ENCODE data around the gene POLE4. TPM values are rescaled to one million over a fixed set of nuclear protein-coding genes. Genes with fewer than 3 reads are reported as not detected.

Gene POLE4
- total RNA-seq, 2 donors from 2014 or later, result 17.2 to 21.9 TPM

DNA sequence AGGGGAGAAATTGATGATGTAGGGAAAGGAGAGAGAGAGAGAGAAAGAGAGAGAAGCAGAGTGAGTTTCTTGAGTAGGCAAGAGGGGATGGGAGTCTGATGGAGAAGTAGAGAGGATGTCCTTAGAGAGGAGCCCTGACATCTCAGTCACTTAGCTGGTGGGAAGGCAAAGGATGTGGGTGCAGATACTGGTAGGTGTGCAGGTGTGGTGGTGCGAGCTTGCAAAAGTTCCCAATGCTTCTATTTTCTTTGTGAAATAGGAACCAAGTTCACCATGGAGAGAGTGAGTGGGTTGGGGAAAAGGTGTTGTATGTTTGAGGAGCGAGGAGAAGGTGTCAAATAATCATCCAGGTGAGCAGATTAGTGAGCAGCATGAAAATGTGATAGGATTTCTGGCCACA, 26.5 kb upstream of the POLE4 start:
- WGBS, result 91% methylated on average over 2 of the region's 2 CpGs
- Histone ChIP-seq H3K36me3 (no peaks in the 10 kb centered on the region), H3K4me3 (no peak overlapping the region), H3K9me3 (no peaks in the 10 kb centered on the region), H3K27ac (no peak overlapping the region), H3K4me1 (replicated peaks) (no peaks in the 10 kb centered on the region), H3K27me3 (replicated peaks; ENCODE audit: insufficient read depth) (no peaks in the 10 kb centered on the region)
- no peak for DNase-seq (ENCODE audit: low spot score)
- intact Hi-C loops (cut with DNase I), result no loop called here
- TF ChIP-seq POLR2AphosphoS5 (IDR thresholded peaks at IDR 0.05), result no peak
- TF ChIP-seq, protein P1, sequence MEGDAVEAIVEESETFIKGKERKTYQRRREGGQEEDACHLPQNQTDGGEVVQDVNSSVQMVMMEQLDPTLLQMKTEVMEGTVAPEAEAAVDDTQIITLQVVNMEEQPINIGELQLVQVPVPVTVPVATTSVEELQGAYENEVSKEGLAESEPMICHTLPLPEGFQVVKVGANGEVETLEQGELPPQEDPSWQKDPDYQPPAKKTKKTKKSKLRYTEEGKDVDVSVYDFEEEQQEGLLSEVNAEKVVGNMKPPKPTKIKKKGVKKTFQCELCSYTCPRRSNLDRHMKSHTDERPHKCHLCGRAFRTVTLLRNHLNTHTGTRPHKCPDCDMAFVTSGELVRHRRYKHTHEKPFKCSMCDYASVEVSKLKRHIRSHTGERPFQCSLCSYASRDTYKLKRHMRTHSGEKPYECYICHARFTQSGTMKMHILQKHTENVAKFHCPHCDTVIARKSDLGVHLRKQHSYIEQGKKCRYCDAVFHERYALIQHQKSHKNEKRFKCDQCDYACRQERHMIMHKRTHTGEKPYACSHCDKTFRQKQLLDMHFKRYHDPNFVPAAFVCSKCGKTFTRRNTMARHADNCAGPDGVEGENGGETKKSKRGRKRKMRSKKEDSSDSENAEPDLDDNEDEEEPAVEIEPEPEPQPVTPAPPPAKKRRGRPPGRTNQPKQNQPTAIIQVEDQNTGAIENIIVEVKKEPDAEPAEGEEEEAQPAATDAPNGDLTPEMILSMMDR (IDR thresholded peaks at IDR 0.05), result no peak
- no peak for TF ChIP-seq POLR2A (IDR thresholded peaks at IDR 0.05)

DNA sequence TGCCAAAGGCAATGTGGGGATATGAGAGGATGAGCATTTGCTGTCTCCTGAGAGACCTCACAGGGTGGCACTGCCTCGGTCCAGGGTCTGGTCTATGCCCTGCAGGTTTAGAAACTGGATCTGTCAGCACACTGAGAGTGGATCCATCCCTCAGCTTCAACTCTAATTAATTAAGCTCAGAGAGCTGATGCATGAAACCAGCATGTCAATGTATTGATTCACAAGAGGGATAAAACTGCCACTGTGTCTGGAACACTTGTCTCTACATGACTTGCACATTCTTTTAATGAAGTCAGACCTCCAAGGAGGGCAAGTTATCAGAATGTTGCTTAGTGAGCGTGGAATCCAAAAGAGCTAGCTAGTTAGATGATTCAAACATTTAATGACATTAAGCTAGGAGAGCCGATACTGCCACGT, 22.5 kb upstream of the POLE4 start:
- intact Hi-C loops (cut with DNase I), result no loop called here

DNA sequence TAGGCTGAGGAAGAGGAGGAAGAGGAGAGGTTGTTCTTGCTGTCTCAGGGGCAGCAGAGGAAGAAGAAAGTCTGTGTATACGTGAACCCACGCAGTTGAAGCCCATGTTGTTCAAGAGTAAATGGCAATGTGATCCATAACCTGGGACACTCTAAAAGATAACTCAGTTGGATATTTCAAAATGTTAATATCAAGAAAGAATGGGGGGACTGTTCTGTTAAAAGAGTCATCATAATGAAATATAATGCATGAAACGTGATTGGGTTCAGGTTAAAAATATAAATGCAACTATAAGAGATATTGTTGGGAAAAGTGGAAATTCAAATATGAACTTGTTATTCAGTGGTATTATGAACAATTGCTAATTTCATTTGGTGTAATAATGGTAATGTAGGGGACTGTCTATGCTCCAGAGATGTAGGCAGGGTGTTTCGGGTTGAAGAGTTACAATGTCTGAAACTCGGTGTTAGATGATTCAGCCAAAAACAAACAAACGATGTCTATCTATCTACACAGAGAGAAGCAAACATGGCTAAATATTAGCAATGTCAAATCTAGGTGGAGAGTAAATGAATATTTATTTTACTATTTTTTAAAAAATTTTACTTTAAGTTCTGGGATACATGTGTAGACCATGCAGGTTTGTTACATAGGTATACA, 21.1 kb upstream of the POLE4 start:
- WGBS, result 90% methylated on average over 6 of the region's 6 CpGs
- Histone ChIP-seq H3K27me3 (replicated peaks; ENCODE audit: insufficient read depth) (no peaks in the 10 kb centered on the region), H3K27ac (no peak overlapping the region), H3K4me1 (replicated peaks) (no peaks in the 10 kb centered on the region), H3K4me3 (no peak overlapping the region), H3K36me3 (no peaks in the 10 kb centered on the region), H3K9me3 (no peaks in the 10 kb centered on the region)
- TF ChIP-seq POLR2AphosphoS5 (IDR thresholded peaks at IDR 0.05) (no peak), POLR2A (IDR thresholded peaks at IDR 0.05) (no peak)
- TF ChIP-seq, protein P1 (IDR thresholded peaks at IDR 0.05), result no peak
- intact Hi-C loops (cut with DNase I), result no loop called here
- DNase-seq (ENCODE audit: low spot score), result no peak

More for the DNA sequence above, 22.5 kb upstream of the POLE4 start:
- Histone ChIP-seq H3K27ac (no peak overlapping the region), H3K36me3 (no peaks in the 10 kb centered on the region), H3K4me3 (no peak overlapping the region), H3K9me3 (no peaks in the 10 kb centered on the region), H3K27me3 (replicated peaks; ENCODE audit: insufficient read depth) (no peaks in the 10 kb centered on the region), H3K4me1 (replicated peaks) (no peaks in the 10 kb centered on the region)
- WGBS, result 44% methylated on average over 4 of the region's 4 CpGs
- DNase-seq (ENCODE audit: low spot score), result no peak
- TF ChIP-seq POLR2A (IDR thresholded peaks at IDR 0.05), result no peak
- TF ChIP-seq, protein P1 (IDR thresholded peaks at IDR 0.05), result no peak
- no peak for TF ChIP-seq POLR2AphosphoS5 (IDR thresholded peaks at IDR 0.05)

DNA sequence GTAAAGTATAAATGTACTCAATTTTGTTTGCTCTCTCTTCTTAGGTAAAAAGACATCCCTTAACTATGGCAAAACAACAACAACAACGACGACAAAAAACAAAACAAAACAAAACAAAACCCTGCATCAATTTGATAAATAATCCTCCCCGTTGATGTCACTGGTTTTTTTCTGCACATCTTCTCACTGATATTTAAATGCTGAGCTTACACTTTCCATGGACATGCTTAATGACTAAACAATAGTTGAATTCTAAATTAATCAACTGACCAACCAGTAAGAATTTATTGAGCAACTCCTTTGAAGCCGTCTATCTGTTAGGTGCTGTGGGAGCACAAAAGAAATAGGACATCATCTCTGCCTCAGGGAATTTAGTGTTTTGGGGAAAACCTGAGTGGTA, 20.2 kb upstream of the POLE4 start:
- intact Hi-C loops (cut with DNase I), result no loop called here
- DNase-seq (ENCODE audit: low spot score), result no peak

More for the DNA sequence above, 20.2 kb upstream of the POLE4 start:
- no peaks in the 10 kb centered on the region for H3K4me1 ChIP-seq (replicated peaks)
- 94% methylated on average over 4 of the region's 4 CpGs for WGBS
- no peak overlapping the region for H3K4me3 ChIP-seq
- no peak for TF ChIP-seq POLR2AphosphoS5 (IDR thresholded peaks at IDR 0.05)
- TF ChIP-seq POLR2A (IDR thresholded peaks at IDR 0.05), result no peak
- TF ChIP-seq, protein P1 (IDR thresholded peaks at IDR 0.05), result no peak
- H3K9me3 ChIP-seq, result no peaks in the 10 kb centered on the region
- no peaks in the 10 kb centered on the region for H3K27me3 ChIP-seq (replicated peaks; ENCODE audit: insufficient read depth)
- no peak overlapping the region for H3K27ac ChIP-seq
- no peaks in the 10 kb centered on the region for H3K36me3 ChIP-seq
